ENCODE measurements around the gene INSIG2. TPM values are rescaled to one million over a fixed set of nuclear protein-coding genes. Genes with fewer than 3 reads are reported as not detected.
A peak's percentile ranks its signal among the peaks of the same experiment; 100 is the strongest.

The INSIG2 gene
- total RNA-seq (2022), result 15.0 and 28.4 TPM in 2 replicates
- Bru-seq, nascent RNA, result percentile 87 among the genes with signal in this experiment
- BruChase-seq, experiment 1, labeled RNA remaining after a 6-hour chase, result percentile 93 among the genes with signal in this experiment
- percentile 94 among the genes with signal in this experiment for BruChase-seq, experiment 2, labeled RNA remaining after a 2-hour chase
- long read RNA-seq, transcript INSIG2-202 (5 exons, 574 nt), result minor isoform, 9 of 76 reads
- long read RNA-seq, transcript INSIG2-201 (6 exons, 2,590 nt), result major isoform, 45 of 76 reads
- long read RNA-seq, partial matches to known transcripts, result 3 of 76 reads
- long read RNA-seq, other reads (novel, unspliced or antisense), result 19 of 76 reads

DNA sequence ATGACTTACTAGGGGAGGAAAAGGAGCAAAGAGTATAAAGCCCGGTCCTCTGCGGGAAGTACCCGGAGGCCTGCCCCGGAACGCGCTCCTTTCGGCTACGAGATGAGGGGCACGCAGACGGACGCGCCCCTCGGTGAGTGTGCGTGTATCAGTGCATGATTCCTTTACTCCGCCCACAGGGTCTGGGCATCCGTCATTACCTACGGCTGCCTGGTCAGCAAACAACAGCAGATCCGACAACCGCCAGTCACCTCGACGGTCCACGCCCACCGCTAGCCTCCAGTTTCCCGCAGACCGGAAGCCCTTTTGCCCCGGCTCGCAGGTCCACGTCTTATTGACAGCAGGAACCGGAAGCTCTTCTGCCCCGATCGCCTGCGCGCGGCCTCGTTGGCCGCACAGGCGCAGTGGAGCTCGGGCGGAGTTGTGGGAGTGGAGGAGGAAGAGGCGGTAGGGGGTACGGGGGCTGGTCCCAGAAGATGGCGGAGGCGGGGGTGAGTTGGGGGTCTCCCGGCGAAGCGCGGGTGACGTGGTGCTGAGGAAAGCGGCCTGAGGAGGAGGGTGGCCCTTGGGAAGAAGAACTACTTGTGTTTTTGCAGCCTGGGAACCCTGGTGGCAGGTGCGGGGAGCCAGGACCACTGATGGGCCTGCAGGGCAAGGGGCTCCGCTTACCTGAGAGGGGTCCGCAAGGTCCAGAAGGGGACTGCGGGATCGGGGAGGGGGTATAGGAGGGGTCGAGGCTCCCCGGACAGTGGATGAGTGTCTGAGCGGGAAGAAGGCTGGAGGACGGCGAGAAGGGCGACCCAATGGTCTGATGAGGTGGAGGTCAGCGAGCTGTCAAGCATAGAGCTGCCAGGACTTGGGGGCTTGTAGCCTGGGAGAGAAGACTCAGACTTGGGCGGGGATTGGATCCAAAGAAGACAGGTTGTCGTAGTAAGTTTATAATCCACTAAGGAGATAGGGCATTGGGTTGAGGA lies at the start of gene INSIG2:
Gene INSIG2, plus strand, starts transcription at position 421 of the 974 bp plus-strand sequence. CDS start 8,086 bp downstream, outside the sequence.
- intact Hi-C loops (cut with micrococcal nuclease), result loop anchor here (1.0 to 5.0 kb wide), 2 partner anchors 35 to 99 kb away; no protein-coding TSS in a partner anchor
- peak; percentile 97 for DNase-seq (ENCODE audit: unreplicated experiment)
- no TSS peak for BruUV-seq (replicated peaks)

GRCh38 chr2:118040891-118041290 lies 47.4 kb upstream of the INSIG2 start:
- BruUV-seq (replicated peaks), result no TSS peak
- Mint-ChIP-seq H3K4me1 (ENCODE audit: insufficient read depth, unreplicated experiment) (no peaks in the 10 kb centered on the region), H3K27me3 (ENCODE audit: insufficient read depth, unreplicated experiment) (peaks cover 67% of the 10 kb centered on the region), H3K4me3 (ENCODE audit: unreplicated experiment) (no peak overlapping the region), H3K9me3 (ENCODE audit: unreplicated experiment) (peaks cover 11% of the 10 kb centered on the region), H3K27ac (ENCODE audit: low read depth, unreplicated experiment) (no peak overlapping the region), H3K36me3 (ENCODE audit: insufficient read depth, unreplicated experiment) (no peaks in the 10 kb centered on the region)
- intact Hi-C loops (cut with micrococcal nuclease), result no loop called here
- ChIA-PET CTCF (interaction anchor here (1.0 to 14.4 kb wide), 3 partner anchors 8 to 824 kb away, joined by 3 to 164 read pairs (median 10); no protein-coding TSS in a partner anchor), POLR2A (no interaction called here)
- TF ChIP-seq, protein P1, sequence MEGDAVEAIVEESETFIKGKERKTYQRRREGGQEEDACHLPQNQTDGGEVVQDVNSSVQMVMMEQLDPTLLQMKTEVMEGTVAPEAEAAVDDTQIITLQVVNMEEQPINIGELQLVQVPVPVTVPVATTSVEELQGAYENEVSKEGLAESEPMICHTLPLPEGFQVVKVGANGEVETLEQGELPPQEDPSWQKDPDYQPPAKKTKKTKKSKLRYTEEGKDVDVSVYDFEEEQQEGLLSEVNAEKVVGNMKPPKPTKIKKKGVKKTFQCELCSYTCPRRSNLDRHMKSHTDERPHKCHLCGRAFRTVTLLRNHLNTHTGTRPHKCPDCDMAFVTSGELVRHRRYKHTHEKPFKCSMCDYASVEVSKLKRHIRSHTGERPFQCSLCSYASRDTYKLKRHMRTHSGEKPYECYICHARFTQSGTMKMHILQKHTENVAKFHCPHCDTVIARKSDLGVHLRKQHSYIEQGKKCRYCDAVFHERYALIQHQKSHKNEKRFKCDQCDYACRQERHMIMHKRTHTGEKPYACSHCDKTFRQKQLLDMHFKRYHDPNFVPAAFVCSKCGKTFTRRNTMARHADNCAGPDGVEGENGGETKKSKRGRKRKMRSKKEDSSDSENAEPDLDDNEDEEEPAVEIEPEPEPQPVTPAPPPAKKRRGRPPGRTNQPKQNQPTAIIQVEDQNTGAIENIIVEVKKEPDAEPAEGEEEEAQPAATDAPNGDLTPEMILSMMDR (IDR thresholded peaks at IDR 0.05; ENCODE audit: unreplicated experiment), result no peak
- no peak for DNase-seq (ENCODE audit: unreplicated experiment)

More for the DNA sequence above, at the start of gene INSIG2:
- Mint-ChIP-seq H3K4me1 (ENCODE audit: insufficient read depth, unreplicated experiment) (peaks cover 5% of the 10 kb centered on the region), H3K36me3 (ENCODE audit: insufficient read depth, unreplicated experiment) (no peaks in the 10 kb centered on the region), H3K27me3 (ENCODE audit: insufficient read depth, unreplicated experiment) (peaks cover 23% of the 10 kb centered on the region), H3K4me3 (ENCODE audit: unreplicated experiment) (peak within 1 kb of the TSS; percentile 93), H3K27ac (ENCODE audit: low read depth, unreplicated experiment) (peak within 1 kb of the TSS; percentile 90), H3K9me3 (ENCODE audit: unreplicated experiment) (peaks cover 8% of the 10 kb centered on the region)
- TF ChIP-seq, protein P1 (IDR thresholded peaks at IDR 0.05; ENCODE audit: unreplicated experiment), result peak; percentile 17
- CTCF ChIA-PET, result interaction anchor here (0.6 to 1.5 kb wide), 7 partner anchors 21 to 1106 kb away, joined by 3 to 4 read pairs (median 4); partner anchors contain the start of gene DDX18
- POLR2A ChIA-PET, result interaction anchor here (0.6 to 4.1 kb wide), 27 partner anchors 9 to 1131 kb away, joined by 3 to 32 read pairs (median 3); partner anchors contain the start of genes CCDC93 and DDX18

GRCh38 chr2:118044103-118044716 lies 44.1 kb upstream of the INSIG2 start:
- H3K4me3 Mint-ChIP-seq (ENCODE audit: unreplicated experiment), result no peak overlapping the region
- H3K9me3 Mint-ChIP-seq (ENCODE audit: unreplicated experiment), result peaks cover 6% of the 10 kb centered on the region
- H3K27ac Mint-ChIP-seq (ENCODE audit: low read depth, unreplicated experiment), result no peak overlapping the region
- DNase-seq (ENCODE audit: unreplicated experiment), result no peak
- peaks cover 37% of the 10 kb centered on the region for H3K27me3 Mint-ChIP-seq (ENCODE audit: insufficient read depth, unreplicated experiment)
- H3K4me1 Mint-ChIP-seq (ENCODE audit: insufficient read depth, unreplicated experiment), result peaks cover 5% of the 10 kb centered on the region
- BruUV-seq (replicated peaks), result no TSS peak
- TF ChIP-seq, protein P1 (IDR thresholded peaks at IDR 0.05; ENCODE audit: unreplicated experiment), result no peak
- intact Hi-C loops (cut with micrococcal nuclease), result no loop called here
- ChIA-PET CTCF (interaction anchor here (0.7 to 14.4 kb wide), 4 partner anchors 11 to 343 kb away, joined by 3 to 164 read pairs (median 4); no protein-coding TSS in a partner anchor), POLR2A (no interaction called here)
- H3K36me3 Mint-ChIP-seq (ENCODE audit: insufficient read depth, unreplicated experiment), result no peaks in the 10 kb centered on the region

Measured in MCF 10A (cell line).